ENCODE data around the gene NUP107. TPM values are rescaled to one million over a fixed set of nuclear protein-coding genes. Genes with fewer than 3 reads are reported as not detected.

The NUP107 gene
- total RNA-seq, 1 experiment from 2014 or later = 132 TPM

DNA sequence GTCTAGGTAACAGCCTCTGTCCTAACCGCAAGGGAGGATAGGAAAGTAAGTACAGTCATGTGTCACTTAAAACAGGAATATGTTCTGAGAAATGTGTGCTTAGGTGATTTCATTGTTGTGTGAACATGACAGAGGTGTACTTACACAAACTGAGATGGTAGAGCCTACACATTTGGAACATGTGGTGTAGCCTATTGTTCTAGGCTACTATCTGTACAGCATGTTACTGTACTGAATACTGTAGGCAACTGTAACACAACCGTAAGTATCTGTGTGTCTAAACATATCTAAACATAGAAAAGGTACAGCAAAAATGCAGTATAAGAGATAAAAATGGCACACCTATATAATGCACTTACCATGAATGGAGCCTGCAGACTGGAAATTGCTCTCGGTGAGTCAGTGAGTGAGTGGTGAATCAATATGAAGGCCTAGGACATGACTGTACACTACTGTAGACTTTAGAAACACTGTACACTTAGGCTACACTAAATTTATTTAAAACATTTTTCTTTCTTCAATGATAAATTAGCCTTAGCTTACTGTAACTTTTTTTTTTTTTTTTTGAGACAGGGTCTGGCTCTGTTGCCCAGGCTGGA is 108.0 kb downstream of the NUP107 start:
- Mint-ChIP-seq H3K9me3 (no peaks in the 10 kb centered on the region), H3K27me3 (ENCODE audit: low read depth) (0 out of 2 replicates have a peak, but pooled peaks cover 2% of the 10 kb centered on the region), H3K27ac (no peak overlapping the region), H3K4me1 (peaks cover 5% of the 10 kb centered on the region; the same call in 1 of the 2 replicates), H3K4me3 (no peak overlapping the region), H3K36me3 (no peaks in the 10 kb centered on the region)
- POLR2A ChIA-PET = no interaction called here
- CTCF ChIA-PET = no interaction called here
- ATAC-seq = no peak
- DNase-seq (ENCODE audit: low spot score) = no peak
- TF ChIP-seq ZNF671 (CRISPR knock-in tag; IDR thresholded peaks at IDR 0.05) (no peak), ZNF232 (CRISPR knock-in tag; IDR thresholded peaks at IDR 0.05) (no peak), RELA (CRISPR knock-in tag; IDR thresholded peaks at IDR 0.05; ENCODE audit: borderline replicate concordance) (no peak), NR3C1 (CRISPR knock-in tag; conservative IDR thresholded peaks at IDR 0.05; ENCODE audit: low read depth) (no peak), TP53 (CRISPR knock-in tag; IDR thresholded peaks at IDR 0.05) (no peak), ZNF396 (CRISPR knock-in tag; IDR thresholded peaks at IDR 0.05; ENCODE audit: borderline replicate concordance) (no peak), TEAD4 (CRISPR knock-in tag; IDR thresholded peaks at IDR 0.05) (no peak), SMAD4 (CRISPR knock-in tag; IDR thresholded peaks at IDR 0.05) (no peak), FOXJ3 (CRISPR knock-in tag; IDR thresholded peaks at IDR 0.05; ENCODE audit: borderline replicate concordance) (no peak), ZNF263 (CRISPR knock-in tag; IDR thresholded peaks at IDR 0.05; ENCODE audit: low read depth) (no peak)
- TF ChIP-seq, protein P1, sequence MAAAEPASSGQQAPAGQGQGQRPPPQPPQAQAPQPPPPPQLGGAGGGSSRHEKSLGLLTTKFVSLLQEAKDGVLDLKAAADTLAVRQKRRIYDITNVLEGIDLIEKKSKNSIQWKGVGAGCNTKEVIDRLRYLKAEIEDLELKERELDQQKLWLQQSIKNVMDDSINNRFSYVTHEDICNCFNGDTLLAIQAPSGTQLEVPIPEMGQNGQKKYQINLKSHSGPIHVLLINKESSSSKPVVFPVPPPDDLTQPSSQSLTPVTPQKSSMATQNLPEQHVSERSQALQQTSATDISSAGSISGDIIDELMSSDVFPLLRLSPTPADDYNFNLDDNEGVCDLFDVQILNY (CRISPR knock-in tag; IDR thresholded peaks at IDR 0.05) = no peak
- TF ChIP-seq, protein P2, sequence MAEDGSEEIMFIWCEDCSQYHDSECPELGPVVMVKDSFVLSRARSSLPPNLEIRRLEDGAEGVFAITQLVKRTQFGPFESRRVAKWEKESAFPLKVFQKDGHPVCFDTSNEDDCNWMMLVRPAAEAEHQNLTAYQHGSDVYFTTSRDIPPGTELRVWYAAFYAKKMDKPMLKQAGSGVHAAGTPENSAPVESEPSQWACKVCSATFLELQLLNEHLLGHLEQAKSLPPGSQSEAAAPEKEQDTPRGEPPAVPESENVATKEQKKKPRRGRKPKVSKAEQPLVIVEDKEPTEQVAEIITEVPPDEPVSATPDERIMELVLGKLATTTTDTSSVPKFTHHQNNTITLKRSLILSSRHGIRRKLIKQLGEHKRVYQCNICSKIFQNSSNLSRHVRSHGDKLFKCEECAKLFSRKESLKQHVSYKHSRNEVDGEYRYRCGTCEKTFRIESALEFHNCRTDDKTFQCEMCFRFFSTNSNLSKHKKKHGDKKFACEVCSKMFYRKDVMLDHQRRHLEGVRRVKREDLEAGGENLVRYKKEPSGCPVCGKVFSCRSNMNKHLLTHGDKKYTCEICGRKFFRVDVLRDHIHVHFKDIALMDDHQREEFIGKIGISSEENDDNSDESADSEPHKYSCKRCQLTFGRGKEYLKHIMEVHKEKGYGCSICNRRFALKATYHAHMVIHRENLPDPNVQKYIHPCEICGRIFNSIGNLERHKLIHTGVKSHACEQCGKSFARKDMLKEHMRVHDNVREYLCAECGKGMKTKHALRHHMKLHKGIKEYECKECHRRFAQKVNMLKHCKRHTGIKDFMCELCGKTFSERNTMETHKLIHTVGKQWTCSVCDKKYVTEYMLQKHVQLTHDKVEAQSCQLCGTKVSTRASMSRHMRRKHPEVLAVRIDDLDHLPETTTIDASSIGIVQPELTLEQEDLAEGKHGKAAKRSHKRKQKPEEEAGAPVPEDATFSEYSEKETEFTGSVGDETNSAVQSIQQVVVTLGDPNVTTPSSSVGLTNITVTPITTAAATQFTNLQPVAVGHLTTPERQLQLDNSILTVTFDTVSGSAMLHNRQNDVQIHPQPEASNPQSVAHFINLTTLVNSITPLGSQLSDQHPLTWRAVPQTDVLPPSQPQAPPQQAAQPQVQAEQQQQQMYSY (CRISPR knock-in tag; IDR thresholded peaks at IDR 0.05) = no peak
- TF ChIP-seq, protein P3, sequence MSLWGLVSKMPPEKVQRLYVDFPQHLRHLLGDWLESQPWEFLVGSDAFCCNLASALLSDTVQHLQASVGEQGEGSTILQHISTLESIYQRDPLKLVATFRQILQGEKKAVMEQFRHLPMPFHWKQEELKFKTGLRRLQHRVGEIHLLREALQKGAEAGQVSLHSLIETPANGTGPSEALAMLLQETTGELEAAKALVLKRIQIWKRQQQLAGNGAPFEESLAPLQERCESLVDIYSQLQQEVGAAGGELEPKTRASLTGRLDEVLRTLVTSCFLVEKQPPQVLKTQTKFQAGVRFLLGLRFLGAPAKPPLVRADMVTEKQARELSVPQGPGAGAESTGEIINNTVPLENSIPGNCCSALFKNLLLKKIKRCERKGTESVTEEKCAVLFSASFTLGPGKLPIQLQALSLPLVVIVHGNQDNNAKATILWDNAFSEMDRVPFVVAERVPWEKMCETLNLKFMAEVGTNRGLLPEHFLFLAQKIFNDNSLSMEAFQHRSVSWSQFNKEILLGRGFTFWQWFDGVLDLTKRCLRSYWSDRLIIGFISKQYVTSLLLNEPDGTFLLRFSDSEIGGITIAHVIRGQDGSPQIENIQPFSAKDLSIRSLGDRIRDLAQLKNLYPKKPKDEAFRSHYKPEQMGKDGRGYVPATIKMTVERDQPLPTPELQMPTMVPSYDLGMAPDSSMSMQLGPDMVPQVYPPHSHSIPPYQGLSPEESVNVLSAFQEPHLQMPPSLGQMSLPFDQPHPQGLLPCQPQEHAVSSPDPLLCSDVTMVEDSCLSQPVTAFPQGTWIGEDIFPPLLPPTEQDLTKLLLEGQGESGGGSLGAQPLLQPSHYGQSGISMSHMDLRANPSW (CRISPR knock-in tag; conservative IDR thresholded peaks at IDR 0.05; ENCODE audit: low read depth) = no peak
- TF ChIP-seq, protein P4, sequence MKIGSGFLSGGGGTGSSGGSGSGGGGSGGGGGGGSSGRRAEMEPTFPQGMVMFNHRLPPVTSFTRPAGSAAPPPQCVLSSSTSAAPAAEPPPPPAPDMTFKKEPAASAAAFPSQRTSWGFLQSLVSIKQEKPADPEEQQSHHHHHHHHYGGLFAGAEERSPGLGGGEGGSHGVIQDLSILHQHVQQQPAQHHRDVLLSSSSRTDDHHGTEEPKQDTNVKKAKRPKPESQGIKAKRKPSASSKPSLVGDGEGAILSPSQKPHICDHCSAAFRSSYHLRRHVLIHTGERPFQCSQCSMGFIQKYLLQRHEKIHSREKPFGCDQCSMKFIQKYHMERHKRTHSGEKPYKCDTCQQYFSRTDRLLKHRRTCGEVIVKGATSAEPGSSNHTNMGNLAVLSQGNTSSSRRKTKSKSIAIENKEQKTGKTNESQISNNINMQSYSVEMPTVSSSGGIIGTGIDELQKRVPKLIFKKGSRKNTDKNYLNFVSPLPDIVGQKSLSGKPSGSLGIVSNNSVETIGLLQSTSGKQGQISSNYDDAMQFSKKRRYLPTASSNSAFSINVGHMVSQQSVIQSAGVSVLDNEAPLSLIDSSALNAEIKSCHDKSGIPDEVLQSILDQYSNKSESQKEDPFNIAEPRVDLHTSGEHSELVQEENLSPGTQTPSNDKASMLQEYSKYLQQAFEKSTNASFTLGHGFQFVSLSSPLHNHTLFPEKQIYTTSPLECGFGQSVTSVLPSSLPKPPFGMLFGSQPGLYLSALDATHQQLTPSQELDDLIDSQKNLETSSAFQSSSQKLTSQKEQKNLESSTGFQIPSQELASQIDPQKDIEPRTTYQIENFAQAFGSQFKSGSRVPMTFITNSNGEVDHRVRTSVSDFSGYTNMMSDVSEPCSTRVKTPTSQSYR (CRISPR knock-in tag; IDR thresholded peaks at IDR 0.05) = no peak
- TF ChIP-seq, protein P5, sequence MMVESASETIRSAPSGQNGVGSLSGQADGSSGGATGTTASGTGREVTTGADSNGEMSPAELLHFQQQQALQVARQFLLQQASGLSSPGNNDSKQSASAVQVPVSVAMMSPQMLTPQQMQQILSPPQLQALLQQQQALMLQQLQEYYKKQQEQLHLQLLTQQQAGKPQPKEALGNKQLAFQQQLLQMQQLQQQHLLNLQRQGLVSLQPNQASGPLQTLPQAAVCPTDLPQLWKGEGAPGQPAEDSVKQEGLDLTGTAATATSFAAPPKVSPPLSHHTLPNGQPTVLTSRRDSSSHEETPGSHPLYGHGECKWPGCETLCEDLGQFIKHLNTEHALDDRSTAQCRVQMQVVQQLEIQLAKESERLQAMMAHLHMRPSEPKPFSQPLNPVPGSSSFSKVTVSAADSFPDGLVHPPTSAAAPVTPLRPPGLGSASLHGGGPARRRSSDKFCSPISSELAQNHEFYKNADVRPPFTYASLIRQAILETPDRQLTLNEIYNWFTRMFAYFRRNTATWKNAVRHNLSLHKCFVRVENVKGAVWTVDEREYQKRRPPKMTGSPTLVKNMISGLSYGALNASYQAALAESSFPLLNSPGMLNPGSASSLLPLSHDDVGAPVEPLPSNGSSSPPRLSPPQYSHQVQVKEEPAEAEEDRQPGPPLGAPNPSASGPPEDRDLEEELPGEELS (CRISPR knock-in tag; IDR thresholded peaks at IDR 0.05) = no peak
- TF ChIP-seq, protein P6, sequence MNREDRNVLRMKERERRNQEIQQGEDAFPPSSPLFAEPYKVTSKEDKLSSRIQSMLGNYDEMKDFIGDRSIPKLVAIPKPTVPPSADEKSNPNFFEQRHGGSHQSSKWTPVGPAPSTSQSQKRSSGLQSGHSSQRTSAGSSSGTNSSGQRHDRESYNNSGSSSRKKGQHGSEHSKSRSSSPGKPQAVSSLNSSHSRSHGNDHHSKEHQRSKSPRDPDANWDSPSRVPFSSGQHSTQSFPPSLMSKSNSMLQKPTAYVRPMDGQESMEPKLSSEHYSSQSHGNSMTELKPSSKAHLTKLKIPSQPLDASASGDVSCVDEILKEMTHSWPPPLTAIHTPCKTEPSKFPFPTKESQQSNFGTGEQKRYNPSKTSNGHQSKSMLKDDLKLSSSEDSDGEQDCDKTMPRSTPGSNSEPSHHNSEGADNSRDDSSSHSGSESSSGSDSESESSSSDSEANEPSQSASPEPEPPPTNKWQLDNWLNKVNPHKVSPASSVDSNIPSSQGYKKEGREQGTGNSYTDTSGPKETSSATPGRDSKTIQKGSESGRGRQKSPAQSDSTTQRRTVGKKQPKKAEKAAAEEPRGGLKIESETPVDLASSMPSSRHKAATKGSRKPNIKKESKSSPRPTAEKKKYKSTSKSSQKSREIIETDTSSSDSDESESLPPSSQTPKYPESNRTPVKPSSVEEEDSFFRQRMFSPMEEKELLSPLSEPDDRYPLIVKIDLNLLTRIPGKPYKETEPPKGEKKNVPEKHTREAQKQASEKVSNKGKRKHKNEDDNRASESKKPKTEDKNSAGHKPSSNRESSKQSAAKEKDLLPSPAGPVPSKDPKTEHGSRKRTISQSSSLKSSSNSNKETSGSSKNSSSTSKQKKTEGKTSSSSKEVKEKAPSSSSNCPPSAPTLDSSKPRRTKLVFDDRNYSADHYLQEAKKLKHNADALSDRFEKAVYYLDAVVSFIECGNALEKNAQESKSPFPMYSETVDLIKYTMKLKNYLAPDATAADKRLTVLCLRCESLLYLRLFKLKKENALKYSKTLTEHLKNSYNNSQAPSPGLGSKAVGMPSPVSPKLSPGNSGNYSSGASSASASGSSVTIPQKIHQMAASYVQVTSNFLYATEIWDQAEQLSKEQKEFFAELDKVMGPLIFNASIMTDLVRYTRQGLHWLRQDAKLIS (CRISPR knock-in tag; IDR thresholded peaks at IDR 0.05; ENCODE audit: borderline replicate concordance) = no peak
- TF ChIP-seq, protein P7, sequence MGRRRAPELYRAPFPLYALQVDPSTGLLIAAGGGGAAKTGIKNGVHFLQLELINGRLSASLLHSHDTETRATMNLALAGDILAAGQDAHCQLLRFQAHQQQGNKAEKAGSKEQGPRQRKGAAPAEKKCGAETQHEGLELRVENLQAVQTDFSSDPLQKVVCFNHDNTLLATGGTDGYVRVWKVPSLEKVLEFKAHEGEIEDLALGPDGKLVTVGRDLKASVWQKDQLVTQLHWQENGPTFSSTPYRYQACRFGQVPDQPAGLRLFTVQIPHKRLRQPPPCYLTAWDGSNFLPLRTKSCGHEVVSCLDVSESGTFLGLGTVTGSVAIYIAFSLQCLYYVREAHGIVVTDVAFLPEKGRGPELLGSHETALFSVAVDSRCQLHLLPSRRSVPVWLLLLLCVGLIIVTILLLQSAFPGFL (CRISPR knock-in tag; IDR thresholded peaks at IDR 0.05; ENCODE audit: borderline replicate concordance) = no peak
